D721Med (cell line): ENCODE measurements around the gene C6orf89.

Source experiments
- DNase-seq: peaks from one replicate; pipeline ENCODE4 v3.0.0; 2011; ENCODE audit warnings: low spot score; ENCODE audit not compliant: insufficient read length
- FAIRE-seq: peaks from 2 replicates; lab custom pipeline; 2011; peaks lifted over from hg19 to GRCh38; lab: Jason Lieb, UNC
- TF ChIP-seq, protein P1 (sequence below): IDR thresholded peaks from 2 replicates; pipeline ENCODE4 v1.5.1; 2012; ENCODE audit warnings: mild to moderate bottlenecking, control low read depth; ENCODE audit not compliant: insufficient read depth; ENCODE audit errors: missing control alignments

The C6orf89 gene

DNA sequence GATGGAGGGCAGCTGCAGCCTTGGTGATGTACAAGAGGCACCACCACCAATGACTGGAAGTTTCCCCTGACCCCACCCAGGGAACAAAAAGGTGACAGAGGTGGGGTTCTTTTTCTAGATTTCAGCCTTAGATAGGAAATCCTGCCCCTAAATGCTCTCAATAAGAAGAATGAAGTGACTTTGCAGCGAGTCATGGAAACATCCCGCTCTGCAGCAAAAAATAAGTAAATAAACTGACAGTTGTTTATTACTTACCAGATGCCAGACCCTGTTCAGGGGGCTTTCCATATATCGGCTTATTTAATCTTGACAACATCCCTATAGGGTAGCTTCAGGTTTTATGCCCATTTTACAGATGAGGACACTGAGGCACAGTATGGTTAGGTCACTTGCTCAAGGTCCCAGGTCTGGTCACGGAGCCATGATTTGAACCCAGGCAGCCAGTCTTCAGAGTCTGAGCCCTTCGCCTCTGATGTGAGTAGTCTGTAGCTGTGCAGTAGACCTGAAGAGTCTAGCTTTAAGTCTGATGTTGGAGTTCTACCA lies 19.2 kb downstream of the C6orf89 start:
- TF ChIP-seq, protein P1, sequence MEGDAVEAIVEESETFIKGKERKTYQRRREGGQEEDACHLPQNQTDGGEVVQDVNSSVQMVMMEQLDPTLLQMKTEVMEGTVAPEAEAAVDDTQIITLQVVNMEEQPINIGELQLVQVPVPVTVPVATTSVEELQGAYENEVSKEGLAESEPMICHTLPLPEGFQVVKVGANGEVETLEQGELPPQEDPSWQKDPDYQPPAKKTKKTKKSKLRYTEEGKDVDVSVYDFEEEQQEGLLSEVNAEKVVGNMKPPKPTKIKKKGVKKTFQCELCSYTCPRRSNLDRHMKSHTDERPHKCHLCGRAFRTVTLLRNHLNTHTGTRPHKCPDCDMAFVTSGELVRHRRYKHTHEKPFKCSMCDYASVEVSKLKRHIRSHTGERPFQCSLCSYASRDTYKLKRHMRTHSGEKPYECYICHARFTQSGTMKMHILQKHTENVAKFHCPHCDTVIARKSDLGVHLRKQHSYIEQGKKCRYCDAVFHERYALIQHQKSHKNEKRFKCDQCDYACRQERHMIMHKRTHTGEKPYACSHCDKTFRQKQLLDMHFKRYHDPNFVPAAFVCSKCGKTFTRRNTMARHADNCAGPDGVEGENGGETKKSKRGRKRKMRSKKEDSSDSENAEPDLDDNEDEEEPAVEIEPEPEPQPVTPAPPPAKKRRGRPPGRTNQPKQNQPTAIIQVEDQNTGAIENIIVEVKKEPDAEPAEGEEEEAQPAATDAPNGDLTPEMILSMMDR = no peak
- DNase-seq = no peak
- no peak for FAIRE-seq

DNA sequence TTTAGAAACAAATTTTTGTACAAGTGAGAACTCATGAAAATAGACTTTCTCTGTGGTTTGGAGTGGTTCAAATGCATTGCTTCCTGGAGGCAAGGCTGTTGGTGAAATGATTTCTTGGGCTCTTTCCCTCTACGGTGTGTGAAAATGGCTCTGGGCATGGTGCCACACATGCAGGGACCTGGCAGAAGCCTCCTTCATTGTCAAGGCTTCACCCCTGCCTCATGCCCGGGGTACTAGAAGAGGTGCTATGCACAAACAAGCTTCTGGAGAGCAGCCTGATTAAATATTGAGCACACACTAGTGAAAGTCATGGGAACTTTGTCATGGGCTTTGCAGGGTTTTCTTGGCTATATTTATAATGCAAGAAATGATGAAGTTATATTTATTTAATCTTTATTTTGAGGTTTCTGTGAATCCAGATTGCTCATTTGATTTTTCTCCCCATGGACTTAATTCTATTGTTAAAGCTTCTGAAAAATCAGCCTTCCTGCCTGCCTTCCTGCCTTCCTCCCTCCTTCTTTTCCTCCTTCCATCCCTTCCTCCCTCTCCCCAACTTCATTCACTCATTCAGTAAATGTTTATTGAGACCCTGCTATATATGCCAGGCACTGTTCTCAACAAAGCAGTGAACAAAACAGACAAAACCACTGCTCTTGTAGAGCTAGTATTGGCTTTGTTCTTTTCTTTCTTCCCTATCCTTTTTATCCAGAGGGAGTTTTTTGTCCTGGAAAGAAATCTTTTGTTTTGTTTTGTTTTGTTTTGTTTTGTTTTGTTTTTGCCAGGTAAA lies 21.0 kb downstream of the C6orf89 start:
- TF ChIP-seq, protein P1 = no peak
- DNase-seq (no peak), FAIRE-seq (no peak)

DNA sequence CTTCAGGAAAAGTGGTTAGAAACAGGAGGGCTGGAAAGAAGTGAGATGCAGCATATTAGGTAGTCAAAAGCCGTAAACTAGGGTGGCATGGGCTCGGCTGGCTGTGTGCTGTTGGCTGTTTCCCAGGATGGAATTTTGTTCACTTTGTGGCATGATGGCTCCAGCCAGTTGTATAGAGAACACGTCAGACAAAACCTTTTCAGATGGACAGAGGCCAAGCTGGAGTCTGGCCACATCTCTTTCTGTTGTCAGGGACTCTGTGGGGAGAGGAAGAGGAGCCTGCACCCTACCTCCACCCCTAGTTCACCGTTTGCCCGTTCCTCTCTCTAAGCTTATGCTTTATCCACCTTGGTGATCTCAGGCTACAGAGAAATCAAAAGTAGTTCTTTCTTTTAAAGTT lies 22.0 kb downstream of the C6orf89 start:
- TF ChIP-seq, protein P1 = no peak
- FAIRE-seq (no peak), DNase-seq (no peak)

DNA sequence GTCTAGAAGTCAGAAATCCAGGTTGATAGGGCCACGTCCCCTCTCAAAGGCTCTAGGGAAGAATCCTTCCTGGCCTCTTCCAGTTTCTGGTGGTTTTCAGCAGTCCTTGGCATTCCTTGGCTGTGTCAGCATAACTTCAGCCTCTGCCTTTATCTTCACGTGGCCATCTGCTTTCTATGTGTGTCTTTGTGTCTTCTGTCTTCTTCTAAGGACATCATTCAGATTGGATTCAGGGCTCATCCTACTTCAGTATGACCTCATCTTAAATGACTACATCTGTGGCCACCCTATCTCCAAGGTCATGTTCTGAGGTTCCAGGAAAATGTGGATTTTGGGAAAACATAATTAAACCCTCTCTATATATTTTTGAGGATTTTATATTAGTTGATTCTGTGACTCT lies 23.0 kb downstream of the C6orf89 start:
- no peak for DNase-seq
- FAIRE-seq = no peak

DNA sequence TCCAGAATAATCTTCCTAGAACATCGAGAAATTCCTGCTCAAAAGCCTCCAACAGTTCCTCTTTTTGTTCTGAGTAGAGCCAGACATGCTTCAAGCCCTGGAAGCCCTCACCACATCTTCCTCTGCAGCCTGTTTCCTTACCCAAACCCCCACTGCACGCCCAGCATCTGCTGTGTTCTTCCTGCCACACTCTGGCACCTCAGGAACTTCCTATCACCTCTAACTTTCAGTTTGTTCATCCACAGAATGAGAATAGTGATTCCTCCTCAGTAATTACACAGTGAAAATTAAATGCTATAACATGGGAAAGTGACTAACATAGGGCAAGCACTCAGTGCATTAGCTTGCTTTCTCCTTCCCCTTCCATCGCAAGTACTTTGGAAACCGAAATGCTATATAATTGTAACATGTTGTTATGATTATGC lies 26.3 kb downstream of the C6orf89 start:
- TF ChIP-seq, protein P1 = no peak
- FAIRE-seq = no peak
- no peak for DNase-seq

More for the DNA sequence above, 23.0 kb downstream of the C6orf89 start:
- TF ChIP-seq, protein P1 = no peak

DNA sequence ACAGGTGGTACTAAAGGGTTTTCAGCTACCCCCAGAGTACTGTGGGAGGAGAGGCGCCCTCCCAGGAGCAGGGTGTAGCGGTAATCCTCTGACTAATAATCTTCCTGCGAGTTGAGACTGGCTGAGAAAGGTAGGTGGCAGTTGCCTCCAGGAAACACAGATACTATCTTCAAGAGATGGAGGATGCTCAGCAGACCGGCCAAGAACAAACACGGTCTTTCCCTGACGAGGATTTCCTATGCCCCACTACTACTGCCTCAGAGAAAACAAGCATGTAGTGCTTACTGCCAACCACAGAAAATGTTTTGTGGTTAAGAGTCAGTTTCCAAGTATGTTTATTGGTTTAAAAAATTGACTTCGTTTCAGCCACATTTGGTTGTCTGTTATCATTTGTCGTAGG lies 26.8 kb downstream of the C6orf89 start:
- FAIRE-seq = no peak
- no peak for DNase-seq
- TF ChIP-seq, protein P1 = no peak

DNA sequence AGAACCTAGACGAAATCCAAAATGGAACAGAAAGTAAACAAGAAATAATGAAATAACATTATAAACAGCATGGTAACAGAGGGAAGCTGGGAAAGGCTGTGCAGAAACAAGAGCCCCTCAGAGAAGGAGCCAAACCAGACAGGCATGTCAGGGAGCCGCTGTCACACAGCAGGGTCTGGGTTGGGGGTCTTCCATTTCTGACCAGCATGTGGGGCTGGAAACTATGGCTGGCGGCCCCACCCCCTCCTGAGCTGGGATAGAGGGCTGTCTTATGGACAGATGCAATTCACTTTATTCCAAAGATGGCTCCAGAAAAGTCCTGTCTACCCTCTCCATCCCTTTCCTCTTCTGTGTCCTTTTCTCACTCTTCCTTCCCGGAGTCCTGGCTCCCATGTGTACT lies 27.3 kb downstream of the C6orf89 start:
- FAIRE-seq (no peak), DNase-seq (no peak)
- TF ChIP-seq, protein P1 = no peak
